ENCODE measurements around the gene WDFY2. TPM values are rescaled to one million over a fixed set of nuclear protein-coding genes. Genes with fewer than 3 reads are reported as not detected.

WDFY2 gene
- total RNA-seq, 1 experiment from 2014 or later: 4.1 TPM

GRCh38 chr13:51663973-51664957 is 80.0 kb downstream of the WDFY2 start:
- Histone ChIP-seq H3K79me2 (ENCODE audit: low read length) (peaks cover 6% of the 10 kb centered on the region; the same call in 1 of the 2 replicates), H2AFZ (ENCODE audit: low read length) (no peak overlapping the region), H3K36me3 (ENCODE audit: low read depth, low read length) (no peaks in the 10 kb centered on the region), H3K9ac (ENCODE audit: low read length) (no peak overlapping the region), H3K4me1 (ENCODE audit: insufficient read depth, low read length) (peaks cover 25% of the 10 kb centered on the region), H3K4me2 (ENCODE audit: low read length) (no peak overlapping the region), H4K20me1 (ENCODE audit: low read length) (no peaks in the 10 kb centered on the region), H3F3A (ENCODE audit: low read length, unreplicated experiment) (no peaks in the 10 kb centered on the region), H3K9me2 (replicated peaks; ENCODE audit: low read length) (no peaks in the 10 kb centered on the region), H3K9me3 (ENCODE audit: low read length) (no peaks in the 10 kb centered on the region), H3K4me3 (ENCODE audit: low read length) (no peak overlapping the region), H3K27ac (ENCODE audit: low read length) (no peak overlapping the region), H3K27me3 (ENCODE audit: low read length) (no peaks in the 10 kb centered on the region)
- DNase-seq: peak; percentile 25
- intact Hi-C loops (cut with micrococcal nuclease): no loop called here
- POLR2A ChIA-PET (ENCODE audit: unreplicated experiment): interaction anchor here (1.1 kb wide), 1 partner anchor 211 kb away, joined by 3 read pairs; no protein-coding TSS in a partner anchor
- no peak for TF ChIP-seq EZH2phosphoT487 (IDR thresholded peaks at IDR 0.05; ENCODE audit: borderline replicate concordance, low read length)
- no peak for TF ChIP-seq EZH2 (IDR thresholded peaks at IDR 0.05; ENCODE audit: low read length, unreplicated experiment)
- TF ChIP-seq, protein P1, sequence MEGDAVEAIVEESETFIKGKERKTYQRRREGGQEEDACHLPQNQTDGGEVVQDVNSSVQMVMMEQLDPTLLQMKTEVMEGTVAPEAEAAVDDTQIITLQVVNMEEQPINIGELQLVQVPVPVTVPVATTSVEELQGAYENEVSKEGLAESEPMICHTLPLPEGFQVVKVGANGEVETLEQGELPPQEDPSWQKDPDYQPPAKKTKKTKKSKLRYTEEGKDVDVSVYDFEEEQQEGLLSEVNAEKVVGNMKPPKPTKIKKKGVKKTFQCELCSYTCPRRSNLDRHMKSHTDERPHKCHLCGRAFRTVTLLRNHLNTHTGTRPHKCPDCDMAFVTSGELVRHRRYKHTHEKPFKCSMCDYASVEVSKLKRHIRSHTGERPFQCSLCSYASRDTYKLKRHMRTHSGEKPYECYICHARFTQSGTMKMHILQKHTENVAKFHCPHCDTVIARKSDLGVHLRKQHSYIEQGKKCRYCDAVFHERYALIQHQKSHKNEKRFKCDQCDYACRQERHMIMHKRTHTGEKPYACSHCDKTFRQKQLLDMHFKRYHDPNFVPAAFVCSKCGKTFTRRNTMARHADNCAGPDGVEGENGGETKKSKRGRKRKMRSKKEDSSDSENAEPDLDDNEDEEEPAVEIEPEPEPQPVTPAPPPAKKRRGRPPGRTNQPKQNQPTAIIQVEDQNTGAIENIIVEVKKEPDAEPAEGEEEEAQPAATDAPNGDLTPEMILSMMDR (conservative IDR thresholded peaks at IDR 0.05; ENCODE audit: low read depth, low read length): no peak
- BruUV-seq (replicated peaks): no TSS peak
- peak; percentile 43; the same call in 1 of the 2 replicates for ATAC-seq
- CTCF ChIA-PET: no interaction called here

DNA sequence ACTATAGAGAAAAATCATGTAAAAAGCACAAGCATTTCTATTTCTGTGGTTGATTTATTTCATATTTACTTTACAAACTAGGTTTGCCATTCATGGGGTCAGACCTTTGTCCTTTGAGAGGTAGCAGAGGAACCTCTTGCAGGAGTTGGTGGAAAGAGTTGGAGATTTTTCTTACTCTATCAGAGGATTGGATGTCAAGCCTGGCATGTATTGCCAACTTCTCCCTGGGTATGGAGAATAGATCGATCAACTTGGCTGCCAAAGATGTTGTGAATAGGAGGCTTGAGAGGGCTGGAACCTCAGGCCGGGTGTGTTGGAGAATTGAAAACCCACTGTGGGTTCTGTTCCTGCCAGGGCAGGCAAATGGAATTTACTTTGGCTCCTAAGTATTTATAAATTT is 81.2 kb downstream of the WDFY2 start:
- no TSS peak for BruUV-seq (replicated peaks)
- Histone ChIP-seq H3K27ac (ENCODE audit: low read length) (no peak overlapping the region), H3K4me1 (ENCODE audit: insufficient read depth, low read length) (peaks cover 25% of the 10 kb centered on the region), H3K9ac (ENCODE audit: low read length) (no peak overlapping the region), H3F3A (ENCODE audit: low read length, unreplicated experiment) (no peaks in the 10 kb centered on the region), H3K27me3 (ENCODE audit: low read length) (no peaks in the 10 kb centered on the region), H2AFZ (ENCODE audit: low read length) (no peak overlapping the region), H3K36me3 (ENCODE audit: low read depth, low read length) (no peaks in the 10 kb centered on the region), H3K79me2 (ENCODE audit: low read length) (peaks cover 6% of the 10 kb centered on the region; the same call in 1 of the 2 replicates), H3K4me3 (ENCODE audit: low read length) (no peak overlapping the region), H3K9me3 (ENCODE audit: low read length) (no peaks in the 10 kb centered on the region), H3K9me2 (replicated peaks; ENCODE audit: low read length) (no peaks in the 10 kb centered on the region), H3K4me2 (ENCODE audit: low read length) (no peak overlapping the region), H4K20me1 (ENCODE audit: low read length) (no peaks in the 10 kb centered on the region)
- intact Hi-C loops (cut with micrococcal nuclease): no loop called here
- POLR2A ChIA-PET (ENCODE audit: unreplicated experiment): interaction anchor here (0.6 kb wide), 1 partner anchor 39 kb away, joined by 4 read pairs; no protein-coding TSS in a partner anchor
- no peak for TF ChIP-seq EZH2phosphoT487 (IDR thresholded peaks at IDR 0.05; ENCODE audit: borderline replicate concordance, low read length)
- TF ChIP-seq EZH2 (IDR thresholded peaks at IDR 0.05; ENCODE audit: low read length, unreplicated experiment): no peak
- TF ChIP-seq, protein P1 (conservative IDR thresholded peaks at IDR 0.05; ENCODE audit: low read depth, low read length): no peak
- ATAC-seq: no peak
- no peak for DNase-seq
- CTCF ChIA-PET: no interaction called here

Measured in PC-3 (cell line).